CD4-positive, alpha-beta T cell treated with Interleukin-6 for 4 hours (primary cell): Measurements from ENCODE around the gene PPP2R1B.

Experiments
- DNase-seq: peaks from one replicate; pipeline ENCODE4 v3.0.0-alpha.2; 2020; ENCODE audit warnings: mixed read lengths

The PPP2R1B gene

DNA sequence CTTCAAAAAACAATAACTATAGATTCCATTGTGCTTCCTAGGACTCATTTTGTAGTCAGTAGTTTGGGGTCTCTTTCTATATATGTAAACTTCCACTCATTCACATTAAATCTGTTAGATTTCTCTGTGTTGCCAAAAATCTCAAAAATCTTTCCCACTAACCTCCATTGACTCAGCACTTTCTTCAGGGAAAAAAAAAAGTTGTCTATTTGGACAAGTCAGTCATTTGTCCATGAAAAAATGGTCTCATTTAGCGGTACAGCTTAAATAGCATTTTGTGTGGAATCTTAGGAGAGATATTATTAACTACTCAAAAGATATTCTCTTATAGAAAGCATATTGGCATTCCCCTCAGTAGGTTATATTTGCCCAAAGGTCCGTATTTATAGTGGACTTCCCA is 81.9 kb downstream of the PPP2R1B start:
- DNase-seq, result no peak

DNA sequence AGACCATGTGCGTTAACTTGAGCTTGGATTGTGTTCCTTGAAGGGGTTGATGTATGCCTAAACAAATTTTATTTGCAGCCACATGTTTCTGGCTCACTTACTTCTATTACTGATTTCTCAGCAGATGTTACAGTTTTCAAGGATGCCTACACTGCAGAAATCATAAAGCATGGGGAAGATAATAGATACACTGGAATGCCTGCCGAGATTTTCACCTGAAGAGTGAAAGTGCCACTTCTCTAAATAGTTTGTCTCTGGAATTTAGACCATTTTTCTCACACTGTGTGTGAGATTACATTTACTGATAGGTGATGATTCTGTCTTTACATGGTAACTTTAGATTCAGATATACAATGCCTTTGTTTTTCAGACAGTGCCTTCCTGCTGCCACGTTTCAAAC is 82.4 kb downstream of the PPP2R1B start:
- no peak for DNase-seq

DNA sequence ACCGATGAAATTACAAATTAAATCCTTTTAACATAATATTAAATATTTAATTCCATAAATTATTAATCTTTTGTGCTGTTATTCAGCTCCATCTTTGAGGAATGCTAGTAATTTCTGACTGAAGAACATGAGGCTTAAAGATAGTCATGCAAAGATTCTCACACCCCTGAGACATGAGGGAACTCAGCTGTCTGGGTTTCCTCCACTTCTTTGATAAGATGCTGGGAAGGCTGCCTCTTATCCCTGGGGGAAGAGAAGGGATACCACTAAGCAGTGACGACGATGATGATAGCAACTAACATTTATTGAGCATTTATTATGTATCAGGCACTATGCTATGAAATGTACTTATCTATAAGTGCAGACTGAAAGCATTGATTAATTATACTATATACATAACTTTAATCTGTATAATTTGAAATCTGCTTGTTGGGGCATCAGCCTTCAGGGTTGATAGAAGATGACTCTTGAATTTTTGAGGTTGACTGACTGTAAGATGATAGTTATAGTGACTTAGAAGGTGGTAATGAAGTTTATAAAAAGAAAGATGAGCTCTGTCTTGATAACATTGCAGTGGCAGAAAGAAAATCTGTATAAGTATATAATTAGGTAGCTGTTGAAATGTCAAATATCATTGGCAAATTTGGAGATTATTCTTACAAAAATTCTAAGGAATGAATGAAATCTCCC is 85.6 kb downstream of the PPP2R1B start:
- DNase-seq, result no peak
